GM12878 (cell line): ENCODE results near the gene CDK11B. TPM values are rescaled to one million over a fixed set of nuclear protein-coding genes. Genes with fewer than 3 reads are reported as not detected.

ENCODE experiments used
- ATAC-seq: fragments of 200-7000 bp; cut with Tn5 transposase; 3 replicates; pipeline ENCODE4 v1.9.1; 2020; ENCODE audit warnings: mild to moderate bottlenecking, moderate library complexity
- BruUV-seq: library from RNA; stranded (reverse); fragments of 400-500 nt; replicated peaks from 2 replicates; lab custom pipeline; 2021; lab: Mats Ljungman, UMichigan
- CTCF ChIA-PET: fragments of 300-600 bp; sonication (Branson Sonifier 250); formaldehyde crosslinking; extraction: SDS; loops from one replicate; lab custom pipeline; 2021; ENCODE audit warnings: inconsistent platforms; lab: Yijun Ruan, JAX
- POLR2A ChIA-PET: fragments of 350-600 bp; formaldehyde crosslinking; extraction: SDS; loops from one replicate; lab custom pipeline; 2021; ENCODE audit warnings: inconsistent platforms; lab: Charles Lee
- RAD21 ChIA-PET: fragments of 300-600 bp; sonication (Branson Sonifier 250); formaldehyde crosslinking; loops from one replicate; lab custom pipeline; 2023; ENCODE audit warnings: antibody characterized with exemption; ENCODE audit not compliant: unreplicated experiment; lab: Charles Lee
- SMC1A ChIA-PET: fragments of 300-600 bp; sonication (Branson Sonifier 250); formaldehyde crosslinking; loops from one replicate; lab custom pipeline; 2023; ENCODE audit not compliant: unreplicated experiment, uncharacterized antibody; lab: Charles Lee
- DNase-seq: peaks from one replicate; pipeline ENCODE4 v3.0.0-alpha.2; 2011; ENCODE audit warnings: low read depth, low spot score
- FAIRE-seq: peaks from 3 replicates; lab custom pipeline; 2011; peaks lifted over from hg19 to GRCh38; lab: Jason Lieb, UNC
- H2AFZ ChIP-seq: 2 replicates; pipeline ENCODE4 v1.6.0; 2011; ENCODE audit warnings: low read depth, low read length, control low read depth; ENCODE audit not compliant: control insufficient read depth
- H3K27ac ChIP-seq: 2 replicates; pipeline ENCODE4 v1.5.1; 2011; ENCODE audit warnings: control low read depth; ENCODE audit not compliant: control insufficient read depth, insufficient read depth
- H3K27me3 ChIP-seq, 2 experiments: replicated peaks in 1 of 2; 2 replicates each; pipeline versions ENCODE4 v1.6.0 to v1.6.1; 2011; ENCODE audit warnings: low read length in 1 of 2; ENCODE audit not compliant: control insufficient read depth in 2 of 2, insufficient read depth in 2 of 2
- H3K36me3 ChIP-seq, 2 experiments: 2 replicates each; pipeline ENCODE4 v1.5.1; 2011; ENCODE audit warnings: low read length in 1 of 2; ENCODE audit not compliant: control insufficient read depth in 2 of 2, insufficient read depth in 2 of 2
- H3K4me1 ChIP-seq: 2 replicates; pipeline ENCODE4 v1.6.1; 2011; ENCODE audit warnings: mild to moderate bottlenecking, low read length, moderate library complexity, mixed read lengths; ENCODE audit not compliant: control insufficient read depth, insufficient read depth
- H3K4me2 ChIP-seq: 2 replicates; pipeline ENCODE4 v1.6.0; 2011; ENCODE audit warnings: control low read depth; ENCODE audit not compliant: control insufficient read depth, insufficient read depth
- H3K4me3 ChIP-seq: fragments of 200-600 bp; sonication (generic); 2 replicates; pipeline ENCODE4 v1.5.1; 2016
- H3K79me2 ChIP-seq: 2 replicates; pipeline ENCODE4 v1.6.0; 2011; ENCODE audit warnings: low read length; ENCODE audit not compliant: control insufficient read depth, insufficient read depth
- H3K9ac ChIP-seq: 2 replicates; pipeline ENCODE4 v1.8.0; 2011; ENCODE audit warnings: low read length, control low read depth, mixed read lengths; ENCODE audit not compliant: control insufficient read depth, insufficient read depth
- H3K9me3 ChIP-seq: replicated peaks from 3 replicates; pipeline ENCODE4 v1.5.1; 2011; ENCODE audit warnings: mild to moderate bottlenecking, low read length; ENCODE audit not compliant: control insufficient read depth, insufficient read depth
- H4K20me1 ChIP-seq: 2 replicates; pipeline ENCODE4 v1.6.0; 2011; ENCODE audit not compliant: control insufficient read depth, insufficient read depth
- BACH1 ChIP-seq: fragments of 450-650 bp; IDR thresholded peaks from 2 replicates; pipeline ENCODE4 v1.6.1; 2017; ENCODE audit warnings: mild to moderate bottlenecking, borderline replicate concordance
- BCL11A ChIP-seq: IDR thresholded peaks from 2 replicates; pipeline ENCODE4 v1.6.1; 2011; ENCODE audit warnings: low read depth, low read length
- BMI1 ChIP-seq: fragments of 450-650 bp; IDR thresholded peaks from 2 replicates; pipeline ENCODE4 v1.6.1; 2016; ENCODE audit warnings: mild to moderate bottlenecking, moderate library complexity, borderline replicate concordance
- CREM ChIP-seq: IDR thresholded peaks from 2 replicates; pipeline ENCODE4 v1.6.1; 2014; ENCODE audit warnings: antibody characterized with exemption, low read depth
- EGR1 ChIP-seq, 2 experiments: IDR thresholded peaks; 1 replicate in 1 of 2; 2 replicates in 1 of 2; pipeline ENCODE4 v1.6.1; 2011 to 2012; ENCODE audit warnings: low read depth in 2 of 2, low read length in 2 of 2, borderline replicate concordance in 1 of 2, mild to moderate bottlenecking in 1 of 2, moderate library complexity in 1 of 2
- IKZF1 ChIP-seq: fragments of 450-650 bp; conservative IDR thresholded peaks from 2 replicates; pipeline ENCODE4 v1.6.1; 2017; ENCODE audit warnings: antibody characterized with exemption, mild to moderate bottlenecking
- JUND ChIP-seq: IDR thresholded peaks from 2 replicates; pipeline ENCODE4 v1.6.1; 2012; ENCODE audit warnings: low read depth, mild to moderate bottlenecking, low read length, improper control_type of control experiment, moderate library complexity
- KDM1A ChIP-seq: fragments of 200-600 bp; sonication (generic); IDR thresholded peaks from 2 replicates; pipeline ENCODE4 v1.6.1; 2016; ENCODE audit warnings: borderline replicate concordance
- NFYA ChIP-seq: IDR thresholded peaks from 2 replicates; pipeline ENCODE4 v1.6.1; 2011; ENCODE audit warnings: low read depth, mild to moderate bottlenecking, low read length, improper control_type of control experiment, borderline replicate concordance
- RFX5 ChIP-seq: IDR thresholded peaks from 2 replicates; pipeline ENCODE4 v1.6.1; 2011; ENCODE audit warnings: low read depth, low read length, improper control_type of control experiment
- RUNX3 ChIP-seq: IDR thresholded peaks from 2 replicates; pipeline ENCODE4 v1.6.1; 2012; ENCODE audit warnings: low read length, inconsistent platforms
- SMARCA5 ChIP-seq: fragments of 450-650 bp; IDR thresholded peaks from 2 replicates; pipeline ENCODE4 v1.6.1; 2017; ENCODE audit warnings: mild to moderate bottlenecking
- SRF ChIP-seq, 2 experiments: IDR thresholded peaks; 2 replicates each; pipeline ENCODE4 v1.6.1; 2011; ENCODE audit warnings: low read depth in 2 of 2, low read length in 2 of 2, mild to moderate bottlenecking in 1 of 2, moderate library complexity in 1 of 2
- SUZ12 ChIP-seq: fragments of 200-600 bp; sonication (generic); IDR thresholded peaks from one replicate; pipeline ENCODE4 v1.6.1; 2018; ENCODE audit warnings: antibody characterized with exemption, mild to moderate bottlenecking; ENCODE audit not compliant: unreplicated experiment
- WRNIP1 ChIP-seq: IDR thresholded peaks from 2 replicates; pipeline ENCODE4 v1.6.1; 2011; ENCODE audit warnings: low read depth, low read length, improper control_type of control experiment, borderline replicate concordance
- ZZZ3 ChIP-seq: IDR thresholded peaks from 2 replicates; pipeline ENCODE4 v1.6.1; 2011; ENCODE audit warnings: low read depth; ENCODE audit not compliant: control insufficient read depth, insufficient read length
- WGBS: methylation state at CpG from one replicate; pipeline ENCODE4 v1.1.6; 2016; ENCODE audit warnings: low lambda C conversion rate; ENCODE audit not compliant: insufficient replicate concordance, insufficient coverage; ENCODE audit errors: missing lambda C conversion rate; 5-methylcytosine and 5-hydroxymethylcytosine counted together
- in situ Hi-C: fragments of 300-500 bp; cut with MboI; formaldehyde crosslinking; loops from 9 replicates; pipeline ENCODE4 v1.14.3; 2018; ENCODE audit warnings: mixed read lengths
- intact Hi-C: fragments of 100-400 bp; cut with micrococcal nuclease; formaldehyde crosslinking; loops from one replicate; pipeline ENCODE4 v1.14.2; 2022; ENCODE audit not compliant: unreplicated experiment
- polyA plus RNA-seq, 11 experiments: library from polyadenylated mRNA; depleted of rRNA in 4 of 11; unstranded in 6 of 11; stranded (reverse) in 5 of 11; fragments of >200 nt; fragmentation: Nextera tagmentation in 4 of 11; fragmentation: Illumina TruSeq in 1 of 11; extraction: Ambion mirVana in 4 of 11; extraction: Trizol in 1 of 11; gene quantifications; 1 replicate in 1 of 11; 2 replicates in 10 of 11; pipeline versions ENCODE4 v1.2.1 to v1.2.3, GENCODE V29; 2011 to 2016; ENCODE audit warnings: inconsistent platforms in 2 of 11, missing spikeins in 2 of 11, low read depth in 1 of 11
- total RNA-seq, 4 experiments: library from RNA; depleted of rRNA in 3 of 4; stranded (reverse); fragments of >200 nt in 3 of 4; fragmentation: Illumina TruSeq in 1 of 4; extraction: Trizol in 1 of 4; gene quantifications; 2 replicates each; pipeline versions ENCODE4 v1.2.1 to v1.2.3, GENCODE V29; 2013 to 2021
- TF ChIP-seq, protein P1 (sequence below): fragments of 450-650 bp; IDR thresholded peaks from 2 replicates; pipeline ENCODE4 v1.6.1; 2017; ENCODE audit warnings: antibody characterized with exemption, mild to moderate bottlenecking, moderate library complexity

Gene CDK11B
- total and polyA plus RNA-seq, 10 of the 15 experiments (the other 5 are each of a cell fraction or from before 2014, with no cell fraction given) = 3.2 to 30.9 (median 18.0) TPM

DNA sequence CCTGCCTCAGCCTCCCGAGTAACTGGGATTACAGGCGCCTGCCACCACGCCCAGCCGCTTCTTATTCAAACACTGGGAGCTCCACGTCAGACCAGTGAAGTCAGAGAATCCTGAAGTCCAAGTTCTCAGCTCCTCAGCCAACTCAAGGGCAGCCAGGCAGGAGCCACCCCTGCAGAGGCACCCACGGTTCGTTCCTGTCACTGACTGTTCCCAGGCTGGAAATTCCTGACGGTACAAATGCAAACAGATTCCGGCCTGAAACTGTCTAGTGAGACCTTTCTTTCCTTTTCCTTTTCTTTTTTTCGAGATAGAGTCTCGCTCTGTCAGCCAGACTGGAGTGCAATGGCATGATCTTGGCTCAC, 22.1 kb upstream of the CDK11B start:
- no peak overlapping the region for H3K27ac ChIP-seq
- no peaks in the 10 kb centered on the region for H3K9me3 ChIP-seq
- WGBS = 83% methylated on average over 11 of the region's 11 CpGs
- H3K4me2 ChIP-seq = no peak overlapping the region
- H3K36me3 ChIP-seq = peaks cover 0 to 6% of the 10 kb centered on the region in 2 experiments; a peak in 1 of 4 replicates
- in situ Hi-C loops = no loop called here
- ChIA-PET POLR2A (no interaction called here), SMC1A (no interaction called here), CTCF (no interaction called here), RAD21 (no interaction called here)
- H3K4me3 ChIP-seq = no peak overlapping the region
- peaks cover 24% of the 10 kb centered on the region for H3K4me1 ChIP-seq
- DNase-seq (no peak), ATAC-seq (no peak), FAIRE-seq (no peak)
- H2AFZ ChIP-seq = no peak overlapping the region
- no peaks in the 10 kb centered on the region for H4K20me1 ChIP-seq
- peaks cover 15% of the 10 kb centered on the region for H3K79me2 ChIP-seq
- H3K27me3 ChIP-seq = no peaks in the 10 kb centered on the region
- H3K9ac ChIP-seq = no peak overlapping the region
- BruUV-seq = no TSS peak
- TF ChIP-seq JUND (no peak), RFX5 (no peak), WRNIP1 (no peak), BCL11A (no peak), SRF (IDR thresholded peaks at IDR 0.05; ENCODE audit: low read depth in 2 of 2, low read length in 2 of 2) (no peak), SMARCA5 (no peak), EGR1 (IDR thresholded peaks at IDR 0.05; ENCODE audit: borderline replicate concordance in 1 of 2, low read depth in 2 of 2, low read length in 2 of 2) (no peak), BMI1 (no peak), SUZ12 (no peak), CREM (no peak), ZZZ3 (no peak), KDM1A (no peak), NFYA (no peak), RUNX3 (no peak), IKZF1 (no peak), BACH1 (no peak)
- TF ChIP-seq, protein P1, sequence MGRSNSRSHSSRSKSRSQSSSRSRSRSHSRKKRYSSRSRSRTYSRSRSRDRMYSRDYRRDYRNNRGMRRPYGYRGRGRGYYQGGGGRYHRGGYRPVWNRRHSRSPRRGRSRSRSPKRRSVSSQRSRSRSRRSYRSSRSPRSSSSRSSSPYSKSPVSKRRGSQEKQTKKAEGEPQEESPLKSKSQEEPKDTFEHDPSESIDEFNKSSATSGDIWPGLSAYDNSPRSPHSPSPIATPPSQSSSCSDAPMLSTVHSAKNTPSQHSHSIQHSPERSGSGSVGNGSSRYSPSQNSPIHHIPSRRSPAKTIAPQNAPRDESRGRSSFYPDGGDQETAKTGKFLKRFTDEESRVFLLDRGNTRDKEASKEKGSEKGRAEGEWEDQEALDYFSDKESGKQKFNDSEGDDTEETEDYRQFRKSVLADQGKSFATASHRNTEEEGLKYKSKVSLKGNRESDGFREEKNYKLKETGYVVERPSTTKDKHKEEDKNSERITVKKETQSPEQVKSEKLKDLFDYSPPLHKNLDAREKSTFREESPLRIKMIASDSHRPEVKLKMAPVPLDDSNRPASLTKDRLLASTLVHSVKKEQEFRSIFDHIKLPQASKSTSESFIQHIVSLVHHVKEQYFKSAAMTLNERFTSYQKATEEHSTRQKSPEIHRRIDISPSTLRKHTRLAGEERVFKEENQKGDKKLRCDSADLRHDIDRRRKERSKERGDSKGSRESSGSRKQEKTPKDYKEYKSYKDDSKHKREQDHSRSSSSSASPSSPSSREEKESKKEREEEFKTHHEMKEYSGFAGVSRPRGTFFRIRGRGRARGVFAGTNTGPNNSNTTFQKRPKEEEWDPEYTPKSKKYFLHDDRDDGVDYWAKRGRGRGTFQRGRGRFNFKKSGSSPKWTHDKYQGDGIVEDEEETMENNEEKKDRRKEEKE = no peak
- intact Hi-C loops = no loop called here
